HCT116 (cell line): Measurements from ENCODE around the gene XPO4.

Source experiments
- EZH2 ChIP-seq: fragments of 200-600 bp; sonication (generic); IDR thresholded peaks from 2 replicates; pipeline ENCODE4 v1.6.1; 2017; ENCODE audit warnings: antibody characterized with exemption, mixed run types
- EZH2phosphoT487 ChIP-seq: fragments of 200-600 bp; IDR thresholded peaks from 2 replicates; pipeline ENCODE4 v1.6.1; 2018; ENCODE audit warnings: antibody characterized with exemption, borderline replicate concordance
- POLR2A ChIP-seq: IDR thresholded peaks from 2 replicates; pipeline ENCODE4 v1.7.0; 2011; ENCODE audit warnings: borderline replicate concordance; ENCODE audit not compliant: insufficient read depth, insufficient read length; ENCODE audit errors: extremely low read depth
- POLR2AphosphoS5 ChIP-seq: IDR thresholded peaks from 2 replicates; pipeline ENCODE4 v1.6.1; 2011; ENCODE audit warnings: mild to moderate bottlenecking, low read depth, low read length, moderate library complexity
- RAD21 ChIP-seq: IDR thresholded peaks from 2 replicates; pipeline ENCODE4 v1.6.1; 2012; ENCODE audit warnings: low read depth, mild to moderate bottlenecking
- SIN3A ChIP-seq: IDR thresholded peaks from 2 replicates; pipeline ENCODE4 v1.6.1; 2012; ENCODE audit warnings: low read depth
- YY1 ChIP-seq: IDR thresholded peaks from 2 replicates; pipeline ENCODE4 v1.6.1; 2011; ENCODE audit warnings: low read length, low read depth, moderate library complexity, mild to moderate bottlenecking; ENCODE audit not compliant: insufficient replicate concordance; ENCODE audit errors: extremely low read depth
- TF ChIP-seq, protein P1 (sequence below): IDR thresholded peaks from 2 replicates; pipeline ENCODE4 v1.6.1; 2012
- TF ChIP-seq, protein P2 (sequence below), 3 experiments: fragments of 200-600 bp in 1 of 3; sonication (generic) in 1 of 3; IDR thresholded peaks in 2 of 3; conservative IDR thresholded peaks in 1 of 3; 2 replicates each; pipeline ENCODE4 v1.5.1; 2012 to 2017; ENCODE audit warnings: low read depth in 2 of 3, low read length in 2 of 3, antibody characterized with exemption in 1 of 3, borderline replicate concordance in 1 of 3, control low read depth in 1 of 3, mild to moderate bottlenecking in 1 of 3, mixed read lengths in 1 of 3, mixed run types in 1 of 3, moderate library complexity in 1 of 3; ENCODE audit not compliant: insufficient read depth in 1 of 3
- TF ChIP-seq, protein P3 (sequence below): IDR thresholded peaks from 2 replicates; pipeline ENCODE4 v1.6.1; 2012; ENCODE audit warnings: low read depth
- TF ChIP-seq, protein P4 (sequence below): IDR thresholded peaks from 2 replicates; pipeline ENCODE4 v1.6.1; 2012
- TF ChIP-seq, protein P5 (sequence below): IDR thresholded peaks from 2 replicates; pipeline ENCODE4 v1.6.1; 2011; ENCODE audit warnings: mild to moderate bottlenecking, low read length, moderate library complexity; ENCODE audit not compliant: insufficient replicate concordance; ENCODE audit errors: extremely low read depth

DNA sequence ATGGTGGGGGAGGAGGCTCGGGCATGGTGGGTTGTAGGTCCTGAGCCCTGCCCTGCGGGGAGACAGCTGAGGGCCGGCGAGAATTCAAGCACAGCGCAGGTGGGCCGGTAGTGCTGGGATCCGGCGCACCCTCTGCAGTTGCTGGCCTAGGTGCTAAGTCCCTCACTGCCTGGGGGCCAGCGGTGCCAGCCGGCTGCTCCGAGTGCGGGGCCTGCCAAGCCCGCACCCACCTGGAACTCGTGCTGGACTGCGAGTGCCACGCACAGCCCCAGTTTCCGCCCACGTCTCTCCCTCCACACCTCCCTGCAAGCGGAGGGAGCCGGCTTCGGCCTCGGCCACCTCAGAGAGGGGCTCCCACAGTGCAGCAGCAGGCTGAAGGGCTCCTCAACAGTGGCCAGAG, 162.5 kb downstream of the XPO4 start:
- TF ChIP-seq, protein P1, sequence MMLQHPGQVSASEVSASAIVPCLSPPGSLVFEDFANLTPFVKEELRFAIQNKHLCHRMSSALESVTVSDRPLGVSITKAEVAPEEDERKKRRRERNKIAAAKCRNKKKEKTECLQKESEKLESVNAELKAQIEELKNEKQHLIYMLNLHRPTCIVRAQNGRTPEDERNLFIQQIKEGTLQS, result no peak
- TF ChIP-seq, protein P2, sequence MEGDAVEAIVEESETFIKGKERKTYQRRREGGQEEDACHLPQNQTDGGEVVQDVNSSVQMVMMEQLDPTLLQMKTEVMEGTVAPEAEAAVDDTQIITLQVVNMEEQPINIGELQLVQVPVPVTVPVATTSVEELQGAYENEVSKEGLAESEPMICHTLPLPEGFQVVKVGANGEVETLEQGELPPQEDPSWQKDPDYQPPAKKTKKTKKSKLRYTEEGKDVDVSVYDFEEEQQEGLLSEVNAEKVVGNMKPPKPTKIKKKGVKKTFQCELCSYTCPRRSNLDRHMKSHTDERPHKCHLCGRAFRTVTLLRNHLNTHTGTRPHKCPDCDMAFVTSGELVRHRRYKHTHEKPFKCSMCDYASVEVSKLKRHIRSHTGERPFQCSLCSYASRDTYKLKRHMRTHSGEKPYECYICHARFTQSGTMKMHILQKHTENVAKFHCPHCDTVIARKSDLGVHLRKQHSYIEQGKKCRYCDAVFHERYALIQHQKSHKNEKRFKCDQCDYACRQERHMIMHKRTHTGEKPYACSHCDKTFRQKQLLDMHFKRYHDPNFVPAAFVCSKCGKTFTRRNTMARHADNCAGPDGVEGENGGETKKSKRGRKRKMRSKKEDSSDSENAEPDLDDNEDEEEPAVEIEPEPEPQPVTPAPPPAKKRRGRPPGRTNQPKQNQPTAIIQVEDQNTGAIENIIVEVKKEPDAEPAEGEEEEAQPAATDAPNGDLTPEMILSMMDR (IDR thresholded peaks at IDR 0.05 in 2 of 3, conservative IDR thresholded peaks at IDR 0.05 in 1 of 3; ENCODE audit: borderline replicate concordance in 1 of 3, insufficient read depth in 1 of 3, low read depth in 2 of 3, low read length in 2 of 3), result no peak
- TF ChIP-seq, protein P3, sequence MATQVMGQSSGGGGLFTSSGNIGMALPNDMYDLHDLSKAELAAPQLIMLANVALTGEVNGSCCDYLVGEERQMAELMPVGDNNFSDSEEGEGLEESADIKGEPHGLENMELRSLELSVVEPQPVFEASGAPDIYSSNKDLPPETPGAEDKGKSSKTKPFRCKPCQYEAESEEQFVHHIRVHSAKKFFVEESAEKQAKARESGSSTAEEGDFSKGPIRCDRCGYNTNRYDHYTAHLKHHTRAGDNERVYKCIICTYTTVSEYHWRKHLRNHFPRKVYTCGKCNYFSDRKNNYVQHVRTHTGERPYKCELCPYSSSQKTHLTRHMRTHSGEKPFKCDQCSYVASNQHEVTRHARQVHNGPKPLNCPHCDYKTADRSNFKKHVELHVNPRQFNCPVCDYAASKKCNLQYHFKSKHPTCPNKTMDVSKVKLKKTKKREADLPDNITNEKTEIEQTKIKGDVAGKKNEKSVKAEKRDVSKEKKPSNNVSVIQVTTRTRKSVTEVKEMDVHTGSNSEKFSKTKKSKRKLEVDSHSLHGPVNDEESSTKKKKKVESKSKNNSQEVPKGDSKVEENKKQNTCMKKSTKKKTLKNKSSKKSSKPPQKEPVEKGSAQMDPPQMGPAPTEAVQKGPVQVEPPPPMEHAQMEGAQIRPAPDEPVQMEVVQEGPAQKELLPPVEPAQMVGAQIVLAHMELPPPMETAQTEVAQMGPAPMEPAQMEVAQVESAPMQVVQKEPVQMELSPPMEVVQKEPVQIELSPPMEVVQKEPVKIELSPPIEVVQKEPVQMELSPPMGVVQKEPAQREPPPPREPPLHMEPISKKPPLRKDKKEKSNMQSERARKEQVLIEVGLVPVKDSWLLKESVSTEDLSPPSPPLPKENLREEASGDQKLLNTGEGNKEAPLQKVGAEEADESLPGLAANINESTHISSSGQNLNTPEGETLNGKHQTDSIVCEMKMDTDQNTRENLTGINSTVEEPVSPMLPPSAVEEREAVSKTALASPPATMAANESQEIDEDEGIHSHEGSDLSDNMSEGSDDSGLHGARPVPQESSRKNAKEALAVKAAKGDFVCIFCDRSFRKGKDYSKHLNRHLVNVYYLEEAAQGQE, result no peak
- no peak for TF ChIP-seq POLR2A
- TF ChIP-seq POLR2AphosphoS5, result no peak
- TF ChIP-seq EZH2phosphoT487, result no peak
- TF ChIP-seq SIN3A, result no peak
- TF ChIP-seq RAD21, result no peak
- TF ChIP-seq, protein P4, sequence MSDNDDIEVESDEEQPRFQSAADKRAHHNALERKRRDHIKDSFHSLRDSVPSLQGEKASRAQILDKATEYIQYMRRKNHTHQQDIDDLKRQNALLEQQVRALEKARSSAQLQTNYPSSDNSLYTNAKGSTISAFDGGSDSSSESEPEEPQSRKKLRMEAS, result no peak
- TF ChIP-seq YY1, result no peak
- TF ChIP-seq, protein P5, sequence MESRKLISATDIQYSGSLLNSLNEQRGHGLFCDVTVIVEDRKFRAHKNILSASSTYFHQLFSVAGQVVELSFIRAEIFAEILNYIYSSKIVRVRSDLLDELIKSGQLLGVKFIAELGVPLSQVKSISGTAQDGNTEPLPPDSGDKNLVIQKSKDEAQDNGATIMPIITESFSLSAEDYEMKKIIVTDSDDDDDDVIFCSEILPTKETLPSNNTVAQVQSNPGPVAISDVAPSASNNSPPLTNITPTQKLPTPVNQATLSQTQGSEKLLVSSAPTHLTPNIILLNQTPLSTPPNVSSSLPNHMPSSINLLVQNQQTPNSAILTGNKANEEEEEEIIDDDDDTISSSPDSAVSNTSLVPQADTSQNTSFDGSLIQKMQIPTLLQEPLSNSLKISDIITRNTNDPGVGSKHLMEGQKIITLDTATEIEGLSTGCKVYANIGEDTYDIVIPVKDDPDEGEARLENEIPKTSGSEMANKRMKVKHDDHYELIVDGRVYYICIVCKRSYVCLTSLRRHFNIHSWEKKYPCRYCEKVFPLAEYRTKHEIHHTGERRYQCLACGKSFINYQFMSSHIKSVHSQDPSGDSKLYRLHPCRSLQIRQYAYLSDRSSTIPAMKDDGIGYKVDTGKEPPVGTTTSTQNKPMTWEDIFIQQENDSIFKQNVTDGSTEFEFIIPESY, result no peak
- no peak for TF ChIP-seq EZH2
